A673 (cell line): Measurements from ENCODE around the gene FRMD6. TPM values are rescaled to one million over a fixed set of nuclear protein-coding genes. Genes with fewer than 3 reads are reported as not detected.

Experiments used
- BruUV-seq: library from RNA; stranded (reverse); fragments of 400-500 nt; replicated peaks from 2 replicates; lab custom pipeline; 2021; lab: Mats Ljungman, UMichigan
- CTCF ChIA-PET: fragments of 300-600 bp; sonication (Branson Sonifier 250); formaldehyde crosslinking; loops from one replicate; lab custom pipeline; 2022; ENCODE audit warnings: antibody characterized with exemption; lab: Charles Lee
- POLR2A ChIA-PET: fragments of 300-600 bp; sonication (Branson Sonifier 250); formaldehyde crosslinking; loops from one replicate; lab custom pipeline; 2022; ENCODE audit warnings: antibody characterized with exemption; ENCODE audit not compliant: low non-redundant PET; lab: Charles Lee
- DNase-seq: peaks from one replicate; pipeline ENCODE4 v3.0.0-alpha.2; 2015; ENCODE audit warnings: low spot score
- H3K27ac ChIP-seq: fragments of 200-600 bp; sonication (generic); 2 replicates; pipeline ENCODE4 v1.5.1; 2016; ENCODE audit warnings: mixed run types, low read depth, mild to moderate bottlenecking, mixed read lengths, antibody characterized with exemption, low read length; ENCODE audit not compliant: poor library complexity, severe bottlenecking
- H3K27me3 ChIP-seq: fragments of 200-600 bp; sonication (generic); replicated peaks from 2 replicates; pipeline ENCODE4 v1.6.1; 2017; ENCODE audit warnings: mixed run types, low read depth, mild to moderate bottlenecking, mixed read lengths, antibody characterized with exemption, low read length; ENCODE audit not compliant: insufficient read depth, poor library complexity
- H3K36me3 ChIP-seq: fragments of 200-600 bp; sonication (generic); 2 replicates; pipeline ENCODE4 v1.6.1; 2016; ENCODE audit warnings: mixed run types, mild to moderate bottlenecking, mixed read lengths, antibody characterized with exemption, low read length; ENCODE audit not compliant: insufficient read depth, poor library complexity, severe bottlenecking
- H3K4me1 ChIP-seq: fragments of 200-600 bp; sonication (generic); 2 replicates; pipeline ENCODE4 v1.6.1; 2017; ENCODE audit warnings: mixed run types, mild to moderate bottlenecking, mixed read lengths, antibody characterized with exemption, low read length; ENCODE audit not compliant: insufficient read depth, poor library complexity, severe bottlenecking
- H3K4me3 ChIP-seq: fragments of 200-600 bp; sonication (generic); 2 replicates; pipeline ENCODE4 v1.5.1; 2016; ENCODE audit warnings: low read depth, mixed run types, mild to moderate bottlenecking, mixed read lengths, low read length; ENCODE audit not compliant: poor library complexity, severe bottlenecking
- H3K9me3 ChIP-seq: fragments of 200-600 bp; sonication (generic); 2 replicates; pipeline ENCODE4 v1.6.1; 2016; ENCODE audit warnings: mixed run types, low read depth, mild to moderate bottlenecking, mixed read lengths, antibody characterized with exemption, low read length; ENCODE audit not compliant: poor library complexity, severe bottlenecking
- EZH2 ChIP-seq: fragments of 200-600 bp; sonication (generic); IDR thresholded peaks from 2 replicates; pipeline ENCODE4 v1.6.1; 2017; ENCODE audit warnings: borderline replicate concordance, low read depth, mild to moderate bottlenecking, mixed read lengths, antibody characterized with exemption, low read length; ENCODE audit not compliant: poor library complexity, severe bottlenecking
- intact Hi-C: fragments of 100-400 bp; cut with micrococcal nuclease; formaldehyde crosslinking; loops from one replicate; pipeline ENCODE4 v1.10.0; 2022; ENCODE audit not compliant: unreplicated experiment
- total RNA-seq: library from RNA; stranded (reverse); gene quantifications from 2 replicates; pipeline ENCODE4 v1.2.3, GENCODE V29; 2021
- TF ChIP-seq, protein P1 (sequence below): fragments of 300-800, 200-600 bp; sonication (generic); conservative IDR thresholded peaks from 2 replicates; pipeline ENCODE4 v1.5.1; 2017; ENCODE audit warnings: low read depth, mild to moderate bottlenecking, antibody characterized with exemption, low read length, moderate library complexity, mixed read lengths

The FRMD6 gene
- total RNA-seq, 1 experiment from 2014 or later, result 27.6 TPM

DNA sequence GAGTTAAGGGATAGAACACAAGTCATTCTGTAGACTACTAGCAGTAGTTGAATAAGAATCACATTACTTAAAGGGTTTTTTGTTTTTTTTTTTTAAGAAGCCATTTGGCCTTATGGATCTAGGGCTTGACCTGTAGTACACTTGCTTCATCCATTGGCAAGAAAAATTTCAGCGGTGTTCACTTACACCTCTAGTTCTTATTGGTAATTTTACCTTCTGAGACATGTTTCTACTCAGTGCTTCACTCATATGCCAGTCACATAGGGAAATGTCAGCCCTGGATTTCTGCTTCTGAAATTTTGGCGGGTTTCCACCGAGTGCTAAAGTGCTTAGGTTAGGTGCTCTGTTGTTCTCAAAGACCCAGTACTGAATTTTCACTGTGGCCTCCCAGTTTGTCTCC, 72.9 kb downstream of the FRMD6 start:
- BruUV-seq, result no TSS peak
- Histone ChIP-seq H3K4me1 (no peaks in the 10 kb centered on the region), H3K36me3 (peaks cover 21% of the 10 kb centered on the region), H3K4me3 (no peak overlapping the region), H3K9me3 (no peaks in the 10 kb centered on the region), H3K27me3 (no peaks in the 10 kb centered on the region), H3K27ac (no peak overlapping the region)
- no peak for DNase-seq
- CTCF ChIA-PET, result no interaction called here
- intact Hi-C loops, result no loop called here
- POLR2A ChIA-PET, result interaction anchor here (0.6 kb wide), 1 partner anchor 340 kb away, joined by 4 read pairs; no protein-coding TSS in a partner anchor
- TF ChIP-seq EZH2, result no peak
- TF ChIP-seq, protein P1, sequence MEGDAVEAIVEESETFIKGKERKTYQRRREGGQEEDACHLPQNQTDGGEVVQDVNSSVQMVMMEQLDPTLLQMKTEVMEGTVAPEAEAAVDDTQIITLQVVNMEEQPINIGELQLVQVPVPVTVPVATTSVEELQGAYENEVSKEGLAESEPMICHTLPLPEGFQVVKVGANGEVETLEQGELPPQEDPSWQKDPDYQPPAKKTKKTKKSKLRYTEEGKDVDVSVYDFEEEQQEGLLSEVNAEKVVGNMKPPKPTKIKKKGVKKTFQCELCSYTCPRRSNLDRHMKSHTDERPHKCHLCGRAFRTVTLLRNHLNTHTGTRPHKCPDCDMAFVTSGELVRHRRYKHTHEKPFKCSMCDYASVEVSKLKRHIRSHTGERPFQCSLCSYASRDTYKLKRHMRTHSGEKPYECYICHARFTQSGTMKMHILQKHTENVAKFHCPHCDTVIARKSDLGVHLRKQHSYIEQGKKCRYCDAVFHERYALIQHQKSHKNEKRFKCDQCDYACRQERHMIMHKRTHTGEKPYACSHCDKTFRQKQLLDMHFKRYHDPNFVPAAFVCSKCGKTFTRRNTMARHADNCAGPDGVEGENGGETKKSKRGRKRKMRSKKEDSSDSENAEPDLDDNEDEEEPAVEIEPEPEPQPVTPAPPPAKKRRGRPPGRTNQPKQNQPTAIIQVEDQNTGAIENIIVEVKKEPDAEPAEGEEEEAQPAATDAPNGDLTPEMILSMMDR, result no peak

DNA sequence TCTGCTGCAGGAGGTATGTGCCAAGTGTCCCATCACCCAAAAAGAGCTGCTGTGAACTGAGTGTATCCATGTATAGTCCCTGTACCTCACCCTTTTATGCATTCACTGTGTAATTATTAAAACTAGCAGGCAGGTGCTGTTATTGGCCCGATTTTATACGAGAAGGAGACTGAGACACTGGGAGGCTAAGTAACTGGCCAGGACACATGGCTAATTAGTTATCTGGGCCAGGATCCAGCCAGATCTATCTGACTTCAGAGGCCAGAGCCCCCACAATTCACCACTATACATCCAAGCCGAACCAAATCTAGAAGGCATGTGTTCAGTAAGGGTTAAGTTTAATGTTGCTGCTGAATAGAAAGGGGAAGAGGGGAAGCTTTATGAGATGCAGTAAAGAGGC, 73.4 kb downstream of the FRMD6 start:
- no peak overlapping the region for H3K27ac ChIP-seq
- no peaks in the 10 kb centered on the region for H3K9me3 ChIP-seq
- no peaks in the 10 kb centered on the region for H3K4me1 ChIP-seq
- no peak for DNase-seq
- intact Hi-C loops, result no loop called here
- no peak for TF ChIP-seq EZH2
- TF ChIP-seq, protein P1, result no peak
- H3K36me3 ChIP-seq, result peaks cover 19% of the 10 kb centered on the region
- CTCF ChIA-PET, result no interaction called here
- no peak overlapping the region for H3K4me3 ChIP-seq
- POLR2A ChIA-PET, result no interaction called here
- H3K27me3 ChIP-seq, result no peaks in the 10 kb centered on the region
- BruUV-seq, result no TSS peak

DNA sequence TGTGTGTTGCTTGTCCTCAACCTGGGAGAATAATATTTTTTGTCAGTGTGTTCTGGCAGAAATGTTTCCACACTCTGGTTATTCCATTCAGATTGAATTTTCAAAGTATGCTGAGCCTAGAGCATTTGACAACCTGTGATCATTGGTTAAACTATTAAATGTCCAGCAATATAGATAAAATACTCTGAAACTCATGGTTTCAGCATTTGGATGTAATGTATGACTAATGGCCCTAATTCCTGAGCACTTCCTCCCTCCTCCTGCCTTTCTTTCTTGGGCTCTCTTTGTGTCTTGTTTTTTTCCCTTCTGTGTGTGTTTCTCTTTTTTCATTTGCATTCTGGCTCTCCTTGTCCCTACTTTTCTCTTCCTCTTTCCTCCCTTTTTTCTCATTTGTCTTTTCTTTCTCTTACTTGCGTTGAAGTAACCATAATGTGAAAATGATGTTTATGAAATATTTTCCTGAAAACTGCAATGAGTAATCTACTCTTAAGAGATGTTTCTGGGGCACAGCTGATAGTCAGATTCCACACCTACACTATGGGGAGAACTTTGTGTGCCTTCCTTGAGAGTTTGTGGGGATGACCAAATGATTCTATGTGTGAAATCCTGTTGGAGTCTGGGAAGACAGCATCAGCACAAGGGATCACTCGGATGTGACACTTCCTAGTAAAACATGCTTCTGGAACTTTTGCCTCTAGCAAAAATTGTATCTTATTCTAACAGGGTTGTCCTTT, 74.6 kb downstream of the FRMD6 start:
- H3K27ac ChIP-seq, result no peak overlapping the region
- ChIA-PET POLR2A (no interaction called here), CTCF (no interaction called here)
- H3K4me1 ChIP-seq, result no peaks in the 10 kb centered on the region
- no peaks in the 10 kb centered on the region for H3K9me3 ChIP-seq
- no peaks in the 10 kb centered on the region for H3K27me3 ChIP-seq
- TF ChIP-seq, protein P1, result no peak
- no peak for TF ChIP-seq EZH2
- no TSS peak for BruUV-seq
- no peak for DNase-seq
- intact Hi-C loops, result no loop called here
- peaks cover 13% of the 10 kb centered on the region for H3K36me3 ChIP-seq
- H3K4me3 ChIP-seq, result no peak overlapping the region
